Osteoblast (primary cell): ENCODE results near the gene MILR1. TPM values are rescaled to one million over a fixed set of nuclear protein-coding genes. Genes with fewer than 3 reads are reported as not detected.
A peak's percentile ranks its signal among the peaks of the same experiment; 100 is the strongest.

Experiments
- DNase-seq: peaks from one replicate; pipeline ENCODE4 v3.0.0; 2011; ENCODE audit warnings: low spot score, mixed read lengths; ENCODE audit not compliant: insufficient read length; ENCODE audit errors: missing footprints
- H2AFZ ChIP-seq: 2 replicates; pipeline ENCODE4 v1.6.0; 2011; ENCODE audit warnings: mild to moderate bottlenecking, low read length
- H3K27ac ChIP-seq: 2 replicates; pipeline ENCODE4 v1.5.1; 2011; ENCODE audit warnings: mild to moderate bottlenecking, low read depth, low read length, moderate library complexity
- H3K27me3 ChIP-seq: 2 replicates; pipeline ENCODE4 v1.6.0; 2012; ENCODE audit warnings: mild to moderate bottlenecking, control low read depth, inconsistent platforms, low read length, moderate library complexity; ENCODE audit not compliant: insufficient read depth
- H3K36me3 ChIP-seq: 2 replicates; pipeline ENCODE4 v1.5.1; 2011; ENCODE audit warnings: mild to moderate bottlenecking, low read length, control low read depth, moderate library complexity; ENCODE audit not compliant: insufficient read depth
- H3K4me1 ChIP-seq: 2 replicates; pipeline ENCODE4 v1.5.1; 2011; ENCODE audit warnings: mild to moderate bottlenecking, low read length, control low read depth, moderate library complexity; ENCODE audit not compliant: insufficient read depth
- H3K4me2 ChIP-seq: 2 replicates; pipeline ENCODE4 v1.6.0; 2011; ENCODE audit warnings: mild to moderate bottlenecking, low read length; ENCODE audit not compliant: insufficient read depth
- H3K4me3 ChIP-seq: fragments of 200-600 bp; sonication (generic); 3 replicates; pipeline ENCODE4 v1.5.1; 2012; ENCODE audit warnings: mild to moderate bottlenecking, low read length, inconsistent platforms; ENCODE audit not compliant: insufficient read depth
- H3K79me2 ChIP-seq: 2 replicates; pipeline ENCODE4 v1.6.0; 2012; ENCODE audit warnings: mild to moderate bottlenecking, low read length, control low read depth, inconsistent platforms; ENCODE audit not compliant: insufficient read depth
- H3K9me3 ChIP-seq: 2 replicates; pipeline ENCODE4 v1.5.1; 2011; ENCODE audit warnings: low read depth, low read length, control low read depth
- H4K20me1 ChIP-seq: 2 replicates; pipeline ENCODE4 v1.6.0; 2012; ENCODE audit warnings: mild to moderate bottlenecking, low read length, control low read depth; ENCODE audit not compliant: insufficient read depth
- total RNA-seq: library from RNA; depleted of rRNA; stranded (reverse); fragments of >200 nt; gene quantifications from 2 replicates; pipeline ENCODE4 v1.2.3, GENCODE V29; 2012
- TF ChIP-seq, protein P1 (sequence below): IDR thresholded peaks from 2 replicates; pipeline ENCODE4 v1.5.1; 2011; ENCODE audit warnings: mild to moderate bottlenecking, low read depth, low read length, moderate library complexity; ENCODE audit errors: extremely low read depth

The MILR1 gene
- total RNA-seq, 1 donor: 12.3 TPM

DNA sequence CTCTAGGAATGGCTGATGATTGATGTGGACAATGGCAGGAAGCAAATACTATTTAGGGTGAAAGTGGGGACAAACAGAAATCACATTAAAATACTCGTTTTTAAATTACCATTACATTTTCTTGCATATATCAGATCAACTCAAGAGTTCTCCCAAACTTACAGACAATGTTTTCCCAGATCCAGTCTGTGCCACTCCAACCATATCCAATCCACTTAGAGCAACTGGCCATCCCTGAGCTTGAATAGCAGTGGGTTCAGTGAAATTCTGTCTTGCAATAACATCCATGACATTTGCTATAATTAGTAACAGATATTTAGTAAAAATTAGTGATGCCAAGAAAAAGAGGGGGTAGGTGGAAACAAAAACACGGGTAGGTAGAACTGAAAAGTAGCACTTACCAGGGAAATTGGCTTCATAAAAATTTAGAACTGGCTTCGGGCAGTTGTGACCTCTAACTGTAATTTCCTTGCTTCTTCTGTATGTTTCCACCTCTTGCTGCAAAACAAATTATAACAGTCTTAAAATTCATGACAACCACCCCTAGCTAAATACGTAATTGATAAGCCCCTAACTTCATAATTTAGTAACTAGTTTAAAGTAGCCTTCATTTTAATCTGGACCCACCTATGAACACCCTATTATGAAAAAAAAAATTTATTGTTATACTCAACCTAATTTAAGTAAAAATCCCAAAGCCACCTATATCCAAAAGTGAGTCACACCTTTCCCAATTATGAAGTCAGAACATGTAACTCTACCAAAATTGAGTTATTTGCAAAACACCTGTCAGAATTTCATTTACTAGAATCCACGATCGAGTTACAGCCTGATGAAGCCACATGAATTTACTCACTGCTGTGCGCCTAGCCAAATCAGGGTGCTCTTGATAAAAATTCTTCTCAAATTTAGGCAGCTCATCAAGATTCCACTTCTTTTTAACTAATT lies 55.2 kb downstream of the MILR1 start:
- Histone ChIP-seq H4K20me1 (peaks cover 76% of the 10 kb centered on the region), H3K36me3 (peaks cover 64% of the 10 kb centered on the region), H3K27ac (peak overlapping the region; percentile 99), H2AFZ (no peak overlapping the region), H3K9me3 (no peaks in the 10 kb centered on the region), H3K4me1 (peaks cover 59% of the 10 kb centered on the region), H3K4me2 (peak overlapping the region; percentile 83), H3K4me3 (peak overlapping the region; percentile 98), H3K79me2 (peaks cover 86% of the 10 kb centered on the region), H3K27me3 (no peaks in the 10 kb centered on the region)
- TF ChIP-seq, protein P1, sequence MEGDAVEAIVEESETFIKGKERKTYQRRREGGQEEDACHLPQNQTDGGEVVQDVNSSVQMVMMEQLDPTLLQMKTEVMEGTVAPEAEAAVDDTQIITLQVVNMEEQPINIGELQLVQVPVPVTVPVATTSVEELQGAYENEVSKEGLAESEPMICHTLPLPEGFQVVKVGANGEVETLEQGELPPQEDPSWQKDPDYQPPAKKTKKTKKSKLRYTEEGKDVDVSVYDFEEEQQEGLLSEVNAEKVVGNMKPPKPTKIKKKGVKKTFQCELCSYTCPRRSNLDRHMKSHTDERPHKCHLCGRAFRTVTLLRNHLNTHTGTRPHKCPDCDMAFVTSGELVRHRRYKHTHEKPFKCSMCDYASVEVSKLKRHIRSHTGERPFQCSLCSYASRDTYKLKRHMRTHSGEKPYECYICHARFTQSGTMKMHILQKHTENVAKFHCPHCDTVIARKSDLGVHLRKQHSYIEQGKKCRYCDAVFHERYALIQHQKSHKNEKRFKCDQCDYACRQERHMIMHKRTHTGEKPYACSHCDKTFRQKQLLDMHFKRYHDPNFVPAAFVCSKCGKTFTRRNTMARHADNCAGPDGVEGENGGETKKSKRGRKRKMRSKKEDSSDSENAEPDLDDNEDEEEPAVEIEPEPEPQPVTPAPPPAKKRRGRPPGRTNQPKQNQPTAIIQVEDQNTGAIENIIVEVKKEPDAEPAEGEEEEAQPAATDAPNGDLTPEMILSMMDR: no peak
- no peak for DNase-seq

DNA sequence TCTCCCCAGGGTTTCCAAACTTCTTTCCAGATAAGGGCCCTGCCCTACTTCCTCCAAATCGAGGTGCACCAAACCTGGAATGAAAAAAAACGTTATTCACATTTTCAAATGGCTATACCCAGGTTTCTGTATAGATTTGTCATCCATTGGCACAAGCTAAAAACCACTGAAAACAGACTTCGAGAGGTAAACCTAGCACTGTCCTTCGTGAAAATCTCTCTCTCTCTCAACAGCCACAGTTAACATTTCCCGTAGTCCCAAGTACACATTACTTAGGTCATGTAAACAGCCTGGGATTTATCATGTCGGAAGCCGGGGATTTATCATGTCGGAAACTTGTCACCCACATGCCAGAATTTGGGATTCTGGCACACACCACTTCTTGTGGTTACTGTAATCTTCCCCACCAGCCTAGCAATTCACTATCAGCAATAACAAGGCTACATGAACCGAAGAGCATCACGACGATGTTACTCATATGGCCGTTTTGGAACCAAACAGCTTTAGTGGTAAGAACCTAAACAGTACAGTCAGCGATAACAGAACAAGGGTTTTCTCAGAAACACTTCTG lies 55.9 kb downstream of the MILR1 start:
- Histone ChIP-seq H3K79me2 (peaks cover 91% of the 10 kb centered on the region), H3K4me3 (peak overlapping the region; percentile 98), H2AFZ (no peak overlapping the region), H3K27me3 (no peaks in the 10 kb centered on the region), H3K4me2 (peak overlapping the region; percentile 83), H4K20me1 (peaks cover 78% of the 10 kb centered on the region), H3K27ac (peak overlapping the region; percentile 99), H3K36me3 (peaks cover 64% of the 10 kb centered on the region), H3K9me3 (no peaks in the 10 kb centered on the region), H3K4me1 (peaks cover 57% of the 10 kb centered on the region)
- no peak for DNase-seq
- TF ChIP-seq, protein P1: no peak

DNA sequence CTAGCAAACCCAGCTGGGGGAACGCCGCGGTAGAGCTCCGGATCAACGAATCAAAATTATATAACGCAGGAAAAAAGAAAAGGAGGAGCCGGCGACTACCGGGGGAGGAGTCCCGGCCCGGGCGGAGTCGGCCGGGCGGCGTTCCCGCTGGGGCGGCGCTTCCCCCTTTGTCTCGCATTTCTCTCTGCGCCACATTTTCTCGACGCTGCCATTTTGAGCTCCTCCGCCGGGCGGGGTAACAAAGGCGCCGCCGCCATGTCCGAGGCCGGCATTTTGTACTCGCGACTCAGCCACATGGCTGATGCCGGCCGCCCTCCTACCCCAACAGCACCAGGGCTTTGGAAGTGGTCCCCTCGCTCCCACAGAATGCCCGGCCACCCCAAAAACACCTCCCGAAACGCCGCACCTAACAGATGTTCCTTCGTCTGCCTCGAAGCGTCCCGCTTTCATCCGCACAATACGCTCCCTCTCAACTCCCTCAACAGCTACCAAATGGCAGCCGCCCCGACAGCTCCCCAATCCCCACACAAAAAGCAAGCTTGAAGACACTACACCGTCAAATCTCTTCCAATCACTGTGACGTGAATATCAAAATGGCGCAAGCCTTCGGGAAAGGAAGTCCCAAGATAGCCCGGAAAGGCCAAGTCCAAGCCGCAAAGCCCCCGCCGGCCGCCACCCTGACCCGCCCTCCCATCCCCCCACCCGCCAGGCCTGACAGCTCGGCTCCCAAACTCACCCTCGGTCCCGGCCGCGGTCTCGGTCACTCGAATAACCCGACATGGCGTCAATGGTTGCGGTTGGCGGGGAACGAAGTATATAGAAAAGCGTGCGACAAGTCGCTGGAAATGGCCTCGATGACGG lies 56.7 kb downstream of the MILR1 start:
- H3K4me1 ChIP-seq: peaks cover 50% of the 10 kb centered on the region
- peaks cover 91% of the 10 kb centered on the region for H3K79me2 ChIP-seq
- no peak overlapping the region for H2AFZ ChIP-seq
- peak overlapping the region; percentile 98 for H3K4me3 ChIP-seq
- peak; percentile 89 for DNase-seq
- TF ChIP-seq, protein P1: no peak
- H3K9me3 ChIP-seq: no peaks in the 10 kb centered on the region
- peaks cover 63% of the 10 kb centered on the region for H3K36me3 ChIP-seq
- no peaks in the 10 kb centered on the region for H3K27me3 ChIP-seq
- H3K4me2 ChIP-seq: peak overlapping the region; percentile 92
- peak overlapping the region; percentile 99 for H3K27ac ChIP-seq
- H4K20me1 ChIP-seq: peaks cover 71% of the 10 kb centered on the region
